WI38 (cell line): ENCODE measurements around the gene GSG1L.

Experiments
- H3K4me3 ChIP-seq: 2 replicates; pipeline ENCODE4 v1.5.1; 2011; ENCODE audit warnings: low read depth, mild to moderate bottlenecking, control low read depth, low read length
- CTCF ChIP-seq: IDR thresholded peaks from 2 replicates; pipeline ENCODE4 v1.5.1; 2012; ENCODE audit warnings: low read depth, mild to moderate bottlenecking, control low read depth, low read length

GSG1L gene

GRCh38 chr16:27739606-27740357 lies 323.7 kb downstream of the GSG1L start:
- H3K4me3 ChIP-seq, result no peak overlapping the region
- TF ChIP-seq CTCF, result no peak

DNA sequence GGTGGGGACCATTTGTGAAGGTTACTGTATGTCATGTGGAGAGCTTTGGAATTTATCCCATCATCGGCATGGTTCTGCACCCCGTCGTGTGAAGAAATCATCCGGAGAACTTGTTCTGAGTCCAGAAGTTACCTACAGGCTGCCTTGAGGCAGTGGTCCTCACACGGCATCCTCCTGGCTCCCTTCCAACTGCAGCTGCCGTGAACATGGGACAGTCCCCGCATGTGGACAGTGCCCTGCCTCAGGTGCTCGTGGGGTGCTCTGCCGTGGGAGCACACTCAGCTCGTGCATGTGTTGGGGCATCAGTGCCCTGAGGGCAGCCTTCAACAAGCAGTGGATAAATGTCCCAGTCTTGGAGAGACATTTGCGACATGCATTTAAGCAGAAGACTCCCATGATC lies 324.9 kb downstream of the GSG1L start:
- TF ChIP-seq CTCF, result no peak
- no peak overlapping the region for H3K4me3 ChIP-seq
